HG03175 (cell line): ENCODE data around the gene VPS37B.
"Not testable (repeated sequence)": the region's sequence is repeated elsewhere in the genome, so short reads cannot be mapped to it uniquely, and the experiment has no call there.

Experiments used
- ATAC-seq: cut with Tn5 transposase; IDR thresholded peaks from one replicate; pipeline ENCODE4 v1.9.1; 2021; ENCODE audit warnings: mild to moderate bottlenecking, moderate library complexity; ENCODE audit not compliant: unreplicated experiment

The VPS37B gene

GRCh38 chr12:122908915-122909314 lies 13.0 kb upstream of the VPS37B start:
- no peak for ATAC-seq

DNA sequence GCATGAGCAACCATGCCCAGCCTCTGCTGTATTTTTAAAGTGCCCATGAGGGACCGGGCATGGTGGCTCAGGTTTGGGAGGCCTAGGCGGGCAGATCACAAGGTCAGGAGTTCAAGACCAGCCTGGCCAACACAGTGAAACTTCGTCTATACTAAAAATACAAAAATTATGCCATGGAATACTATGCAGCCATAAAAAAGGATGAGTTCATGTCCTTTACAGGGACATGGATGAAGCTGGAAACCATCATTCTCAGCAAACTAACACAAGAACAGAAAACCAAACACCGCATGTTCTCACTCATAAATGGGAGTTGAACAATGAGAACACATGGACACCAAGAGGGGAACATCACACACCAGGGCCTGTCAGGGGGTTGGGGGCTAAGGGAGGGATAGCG lies 9.3 kb upstream of the VPS37B start:
- not testable (repeated sequence) for ATAC-seq

DNA sequence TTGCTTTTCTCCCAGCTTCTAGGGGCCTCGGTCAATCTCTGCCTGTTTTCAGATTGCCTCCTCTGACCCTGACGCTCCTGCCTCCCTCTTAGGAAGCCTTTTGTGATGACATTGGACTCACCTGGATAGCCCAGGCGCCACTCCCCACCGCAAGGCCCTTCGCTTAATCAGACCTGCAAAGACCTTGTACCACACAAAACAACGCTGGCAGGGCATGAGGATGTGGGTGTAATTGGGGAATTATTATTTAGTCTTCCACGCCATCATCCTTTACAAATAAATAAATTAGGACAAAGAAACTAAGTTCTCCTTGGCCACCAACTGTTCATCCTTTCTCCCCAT lies 7.7 kb upstream of the VPS37B start:
- no peak for ATAC-seq

- ATAC-seq, result no peak
Observed at GRCh38 chr12:122902854-122903692, 7.1 kb upstream of the VPS37B start.

DNA sequence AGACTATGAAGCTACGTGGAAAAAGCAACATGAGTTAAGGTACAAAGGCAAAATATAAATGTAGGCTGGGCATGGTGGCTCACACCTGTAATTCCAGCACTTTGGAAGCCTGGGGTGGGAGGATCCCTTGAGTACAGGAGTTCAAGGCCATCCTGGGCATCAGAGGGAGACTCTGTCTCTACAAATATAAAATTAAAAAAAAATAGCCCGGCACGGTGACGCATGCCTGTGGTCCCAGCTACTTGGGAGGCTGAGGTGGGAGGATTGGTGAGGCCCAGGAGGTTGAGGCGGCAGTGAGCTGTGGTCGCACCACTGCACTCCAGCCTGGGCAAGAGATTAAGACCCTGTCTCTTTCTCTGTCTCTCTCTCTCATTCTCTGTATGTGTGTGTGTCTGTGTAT lies 4.0 kb upstream of the VPS37B start:
- no peak for ATAC-seq

DNA sequence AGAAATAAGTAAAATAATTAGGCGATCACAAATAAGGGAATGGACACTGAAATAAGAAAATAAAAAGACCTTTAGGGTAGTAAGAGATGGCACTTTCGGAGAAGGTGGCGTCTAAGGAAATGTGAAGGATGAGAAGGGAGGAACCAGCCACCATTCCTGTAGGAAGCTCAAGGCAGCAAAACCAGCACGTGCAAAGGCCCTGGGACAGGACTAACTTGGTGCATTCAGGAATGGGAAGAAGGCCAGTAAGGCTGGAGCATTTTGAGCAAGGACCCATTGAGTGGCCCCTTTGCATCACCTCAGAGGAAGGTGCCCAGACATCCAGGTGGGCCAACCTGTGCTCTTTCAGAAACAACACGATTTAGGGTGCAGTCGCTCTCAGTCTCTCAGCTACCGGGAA lies 738 bp upstream of the VPS37B start:
- no peak for ATAC-seq

DNA sequence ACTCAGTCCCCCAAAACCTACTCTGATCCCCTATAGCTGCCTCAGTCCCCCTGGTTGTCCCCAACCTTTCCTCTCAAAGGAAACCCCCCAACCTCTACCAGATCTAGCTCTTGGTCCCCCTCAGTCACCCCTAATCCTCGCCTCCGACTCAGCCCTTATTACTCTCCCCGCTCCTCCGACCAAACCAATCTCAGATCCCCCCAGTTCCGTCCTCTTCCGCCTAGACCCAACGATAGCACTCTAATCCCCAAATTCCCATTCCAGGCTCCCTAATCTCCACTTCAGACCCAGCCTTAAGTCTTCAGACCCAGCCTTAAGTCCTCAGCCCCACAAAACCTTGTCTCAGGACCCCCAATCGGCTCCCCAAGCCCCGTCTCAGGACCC lies 612 bp downstream of the VPS37B start:
- no peak for ATAC-seq

GRCh38 chr12:122894193-122895121 lies 1.5 kb downstream of the VPS37B start:
- ATAC-seq, result no peak

GRCh38 chr12:122893208-122894153 lies 2.4 kb downstream of the VPS37B start:
- ATAC-seq, result no peak

- ATAC-seq, result not testable (repeated sequence)
Observed at GRCh38 chr12:122892724-122893123, 3.2 kb downstream of the VPS37B start.

- no peak for ATAC-seq
Observed at GRCh38 chr12:122891661-122892525, 4.0 kb downstream of the VPS37B start.

- ATAC-seq, result no peak
Observed at GRCh38 chr12:122889761-122890520, 6.0 kb downstream of the VPS37B start.

DNA sequence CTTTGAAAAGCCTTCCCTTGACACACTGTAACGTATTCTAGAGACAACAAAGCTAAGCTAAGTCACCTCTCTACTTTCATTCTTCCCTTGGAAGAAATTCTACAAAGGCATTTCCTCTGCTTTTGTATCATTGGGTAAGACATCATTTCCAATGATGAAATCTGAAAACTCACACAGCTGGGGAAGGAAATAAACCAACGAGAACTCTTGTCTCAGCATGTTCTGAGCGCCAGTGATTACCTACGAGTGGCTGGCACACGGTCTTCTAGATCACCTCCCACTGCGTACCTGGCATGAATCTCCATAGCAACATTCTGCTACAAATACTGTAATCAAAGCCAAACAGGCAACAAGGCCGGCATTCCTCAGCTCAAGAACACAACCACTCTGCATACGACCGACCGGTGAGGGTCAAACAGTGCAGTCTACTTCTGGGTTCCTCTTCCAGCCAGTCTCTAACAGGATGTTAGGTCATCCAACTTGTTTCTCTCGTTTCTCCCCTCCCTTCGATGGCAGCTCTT lies 7.6 kb downstream of the VPS37B start:
- no peak for ATAC-seq

DNA sequence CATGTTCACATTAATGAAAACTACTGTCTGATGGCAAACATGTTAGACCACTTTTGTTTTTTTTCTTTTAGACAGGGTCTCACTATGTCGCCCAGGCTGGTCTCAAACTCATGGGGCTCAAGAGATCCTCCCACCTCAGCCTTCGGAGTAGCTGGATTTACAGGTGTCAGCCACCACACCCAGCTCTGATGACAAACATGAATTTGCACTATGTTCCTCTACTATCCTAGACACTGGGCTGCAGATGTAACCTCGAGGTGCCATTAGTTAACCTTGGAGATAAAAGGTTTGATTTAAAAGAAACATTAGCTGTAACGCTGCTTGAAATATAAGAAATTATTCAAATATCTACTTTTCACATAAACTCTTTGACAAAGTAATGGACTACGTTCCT lies 8.1 kb downstream of the VPS37B start:
- ATAC-seq, result peak; percentile 16

- ATAC-seq, result peak; percentile 79
Observed at GRCh38 chr12:122886851-122887818, 8.8 kb downstream of the VPS37B start.

GRCh38 chr12:122886161-122886560 lies 9.8 kb downstream of the VPS37B start:
- ATAC-seq, result no peak

DNA sequence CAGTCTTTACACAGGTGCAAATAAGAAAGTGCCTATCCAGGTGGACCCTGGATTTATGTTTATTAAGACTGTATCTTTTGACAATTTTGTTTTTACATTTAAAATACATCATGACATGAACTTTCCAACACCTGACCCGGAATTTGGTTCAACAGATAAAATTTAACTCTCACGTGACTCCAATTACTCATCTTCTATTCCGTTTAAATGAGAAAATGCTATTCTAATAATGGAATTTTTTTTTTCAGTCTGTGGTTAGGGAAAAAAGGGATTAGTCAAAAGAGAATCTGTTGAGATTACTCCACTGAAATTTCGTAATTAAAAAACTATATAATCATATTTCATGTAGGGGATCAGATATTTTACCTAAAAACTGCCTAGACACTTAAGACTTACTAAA lies 11.1 kb downstream of the VPS37B start:
- no peak for ATAC-seq
